Lower leg skin (tissue), 3 donors: Measurements from ENCODE around the gene SESTD1.

ENCODE experiments used
- CTCF ChIP-seq, 3 donors: fragments of 450-650 bp; IDR thresholded peaks; one replicate each; pipeline ENCODE4 v1.5.1; 2016; ENCODE audit warnings: antibody characterized with exemption in 3 of 3, mild to moderate bottlenecking in 3 of 3, moderate library complexity in 2 of 3
- POLR2A ChIP-seq, 2 donors: fragments of 450-650 bp; IDR thresholded peaks; one replicate each; pipeline ENCODE4 v1.6.1; 2016 to 2017; ENCODE audit warnings: antibody characterized with exemption in 2 of 2, mild to moderate bottlenecking in 1 of 2, moderate library complexity in 1 of 2

- TF ChIP-seq CTCF (IDR thresholded peaks at IDR 0.05) (no peak), POLR2A (IDR thresholded peaks at IDR 0.05) (no peak)
Observed at GRCh38 chr2:179260224-179260623, 4.4 kb downstream of the SESTD1 start.
